PC-9 (cell line): ENCODE measurements around the gene INO80.

Source experiments
- CTCF ChIP-seq: fragments of 200-600 bp; sonication (generic); conservative IDR thresholded peaks from 2 replicates; pipeline ENCODE4 v1.6.1; 2017; ENCODE audit warnings: mixed run types, antibody characterized with exemption, mild to moderate bottlenecking, moderate library complexity
- EZH2 ChIP-seq: fragments of 200-600 bp; sonication (generic); IDR thresholded peaks from 2 replicates; pipeline ENCODE4 v1.8.0; 2017; ENCODE audit warnings: antibody characterized with exemption, low read depth

GRCh38 chr15:41105348-41106334 lies 10.4 kb downstream of the INO80 start:
- TF ChIP-seq CTCF: no peak
- no peak for TF ChIP-seq EZH2
